NCI-H2107 (cell line): Measurements from ENCODE around the gene TRIO.

Experiments used
- DNase-seq: peaks from one replicate; lab custom pipeline; 2025; lab: John Stamatoyannopoulos, UW

TRIO gene

GRCh38 chr5:14395411-14395810 lies 252.3 kb downstream of the TRIO start:
- no peak for DNase-seq

DNA sequence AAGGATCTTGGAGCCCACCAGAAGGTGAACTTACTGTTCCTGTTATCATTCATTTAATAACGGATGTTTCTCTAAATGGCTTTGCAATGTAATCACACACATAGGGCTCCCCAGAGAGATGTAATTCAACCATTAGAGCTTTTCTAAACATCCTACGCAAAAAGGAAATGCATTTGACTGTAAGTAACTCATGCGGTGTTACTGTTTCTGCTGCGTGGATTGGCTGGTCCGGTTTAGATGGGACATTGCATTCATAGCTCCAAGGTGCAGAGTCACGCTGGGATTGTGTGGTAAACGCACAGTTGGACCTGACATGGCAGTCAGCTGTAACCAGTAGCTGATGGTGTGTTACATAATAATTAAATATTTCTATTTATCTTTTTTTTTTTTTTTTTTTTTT lies 252.9 kb downstream of the TRIO start:
- no peak for DNase-seq

DNA sequence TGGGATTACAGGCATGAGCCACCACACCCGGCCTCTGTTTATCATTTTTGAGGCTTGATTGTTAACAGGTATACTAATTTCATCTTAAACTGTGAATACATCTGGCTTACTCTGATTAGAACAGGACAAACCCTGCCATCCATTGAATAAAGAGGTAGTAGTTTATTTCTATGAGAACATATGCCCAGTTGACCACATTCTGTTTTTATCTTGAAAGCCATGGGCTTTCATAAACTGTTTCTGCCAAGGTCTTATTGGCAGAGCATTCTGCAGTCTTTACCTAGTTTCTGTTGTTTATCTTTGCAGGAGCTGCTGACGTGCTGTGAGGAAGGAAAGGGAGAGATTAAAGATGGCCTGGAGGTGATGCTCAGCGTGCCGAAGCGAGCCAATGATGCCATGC lies 253.6 kb downstream of the TRIO start:
- no peak for DNase-seq

DNA sequence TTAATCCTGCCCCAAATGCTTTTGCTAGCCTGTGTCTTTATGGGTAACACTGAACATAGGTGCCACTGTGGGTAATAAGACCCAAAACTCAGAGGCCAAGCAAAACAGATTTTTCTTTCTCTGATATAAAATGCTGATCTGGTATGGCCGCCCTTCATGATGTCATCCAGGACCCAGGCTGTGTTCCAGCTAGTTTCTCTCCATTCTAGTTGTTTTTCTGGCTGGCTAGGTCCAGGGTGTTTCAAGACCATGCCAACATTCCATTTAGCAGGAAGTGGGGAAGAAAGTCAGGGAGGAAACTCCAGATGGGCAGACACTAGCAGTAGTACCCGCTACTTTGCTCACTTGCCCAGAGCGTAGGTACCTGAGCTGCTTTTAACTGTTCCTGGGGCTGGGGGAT lies 254.6 kb downstream of the TRIO start:
- no peak for DNase-seq

DNA sequence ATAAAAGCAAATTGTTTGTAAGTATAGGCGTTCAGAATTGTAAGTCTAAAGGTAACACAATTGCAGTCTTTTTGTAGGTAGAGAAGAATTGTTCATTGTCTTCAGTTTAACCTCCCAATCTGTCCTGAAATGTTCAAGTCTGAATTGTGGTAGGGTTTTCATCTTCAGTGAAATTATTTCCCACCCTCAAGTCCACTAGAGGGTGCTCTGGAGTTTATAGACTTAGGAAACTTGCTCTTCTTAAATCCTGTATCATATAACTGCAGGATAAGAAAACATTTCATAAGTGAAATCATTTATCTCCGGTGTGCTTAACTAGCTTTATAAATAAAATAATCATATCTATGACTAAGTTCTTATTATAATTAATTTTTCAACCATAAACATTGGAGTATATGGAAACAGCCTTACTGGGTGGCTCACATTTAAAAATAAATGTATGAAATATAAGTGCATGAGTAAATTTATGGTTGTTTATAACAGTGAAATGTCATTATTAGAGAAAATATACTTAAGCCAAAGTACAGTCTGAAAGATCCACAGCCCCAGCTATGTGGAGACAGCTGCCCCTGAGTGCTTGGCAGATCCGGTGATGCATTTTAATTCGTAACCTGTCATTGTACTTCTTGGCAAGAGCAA lies 256.0 kb downstream of the TRIO start:
- no peak for DNase-seq

DNA sequence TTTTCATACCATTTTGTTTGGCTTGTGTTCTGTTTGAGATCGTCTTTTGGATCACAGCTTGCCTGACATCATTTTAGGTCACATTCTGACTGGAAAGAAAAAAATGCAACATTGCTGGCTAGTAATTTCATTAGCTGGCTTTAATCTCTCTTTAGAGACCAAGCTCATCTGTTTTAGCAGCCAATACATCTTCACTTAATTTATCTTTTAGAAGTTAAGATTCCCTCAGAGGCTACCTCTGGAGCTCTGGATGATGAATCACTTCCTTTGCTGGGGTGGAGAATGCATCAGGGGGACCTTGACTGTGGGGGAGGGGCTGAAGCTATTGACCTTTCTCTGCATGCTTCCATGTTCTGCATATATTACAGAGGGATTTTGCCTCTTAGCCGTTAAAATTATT lies 256.9 kb downstream of the TRIO start:
- no peak for DNase-seq

GRCh38 chr5:14400611-14401010 lies 257.5 kb downstream of the TRIO start:
- no peak for DNase-seq

DNA sequence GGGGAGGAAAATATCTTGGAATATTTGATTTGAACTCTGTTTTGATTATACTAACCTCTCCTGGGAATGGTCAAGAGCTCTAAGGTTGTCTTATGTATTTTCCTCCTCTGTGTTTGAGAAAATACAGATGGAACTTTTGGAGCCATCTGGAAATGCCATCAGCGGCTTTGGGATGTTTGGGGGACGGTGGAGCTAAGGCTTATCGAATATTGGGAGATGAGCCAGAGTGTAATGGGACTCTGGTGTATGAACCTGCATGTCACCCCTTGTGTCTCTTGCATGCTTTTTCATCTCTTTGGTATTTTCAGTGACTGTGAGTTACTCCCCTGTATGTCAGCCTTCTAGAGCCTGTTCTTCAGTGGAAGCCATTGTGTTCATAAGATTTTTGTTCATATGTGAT lies 258.5 kb downstream of the TRIO start:
- DNase-seq = no peak

GRCh38 chr5:14402424-14402823 lies 259.3 kb downstream of the TRIO start:
- DNase-seq = no peak

DNA sequence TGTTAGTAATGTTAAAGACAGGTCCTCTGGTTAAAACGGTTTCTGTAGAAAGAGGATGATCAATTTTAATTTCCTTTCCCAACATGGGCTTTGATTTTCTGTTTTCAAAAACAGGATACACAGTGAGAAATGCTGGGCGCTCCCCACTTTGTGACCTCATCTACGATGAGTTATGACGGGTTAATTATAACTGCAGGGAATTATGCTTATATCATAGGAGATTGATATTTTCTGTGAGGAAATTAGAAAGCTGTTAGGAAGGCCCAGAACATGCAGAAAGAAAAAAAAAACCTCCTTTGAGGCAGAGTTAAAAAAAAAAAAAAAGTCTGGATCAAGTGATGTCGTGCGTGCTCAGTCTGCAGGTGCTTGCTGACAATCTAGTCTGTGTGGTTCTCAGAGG lies 261.6 kb downstream of the TRIO start:
- no peak for DNase-seq

DNA sequence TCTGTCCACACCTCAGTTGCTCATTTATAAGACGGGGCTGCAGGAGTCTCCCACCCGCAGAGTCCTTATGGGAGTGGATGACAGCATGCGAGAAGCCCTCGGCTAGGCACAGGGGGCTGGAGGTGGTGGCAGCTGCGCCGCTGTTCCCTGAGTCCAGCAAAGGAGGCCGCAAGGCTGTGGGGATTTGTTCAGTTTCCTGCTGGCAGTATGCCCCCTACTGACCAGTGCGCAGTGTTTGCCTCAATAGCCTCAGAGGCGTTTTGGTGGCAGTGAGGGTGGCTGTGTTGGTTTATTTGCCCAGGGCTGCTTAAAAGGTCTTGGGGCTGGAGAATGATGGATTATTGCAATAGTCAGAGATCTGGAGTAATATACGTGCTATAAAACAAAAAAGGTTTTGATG lies 262.1 kb downstream of the TRIO start:
- no peak for DNase-seq

- no peak for DNase-seq
Observed at GRCh38 chr5:14405706-14406553, 262.8 kb downstream of the TRIO start.

GRCh38 chr5:14406554-14406849 lies 263.4 kb downstream of the TRIO start:
- no peak for DNase-seq

DNA sequence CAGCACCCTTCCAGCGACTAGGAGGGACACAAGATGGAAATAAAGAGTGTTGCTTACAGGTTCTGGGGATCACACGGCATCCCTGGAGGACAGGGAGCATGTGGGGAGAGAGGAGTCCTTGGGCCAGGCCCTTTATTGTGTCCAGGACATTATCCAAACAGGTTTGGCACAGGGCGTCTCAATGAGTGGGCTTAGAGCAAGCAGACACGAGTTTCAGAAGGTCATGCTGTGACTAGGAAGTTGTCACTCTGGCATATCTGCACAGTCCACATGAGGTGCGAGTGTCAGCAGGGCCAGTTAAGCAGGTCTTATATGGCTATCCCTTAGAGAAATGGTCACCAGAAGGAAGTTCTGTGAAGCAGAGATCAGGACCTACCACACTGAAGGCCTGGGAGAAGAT lies 263.9 kb downstream of the TRIO start:
- DNase-seq = no peak

DNA sequence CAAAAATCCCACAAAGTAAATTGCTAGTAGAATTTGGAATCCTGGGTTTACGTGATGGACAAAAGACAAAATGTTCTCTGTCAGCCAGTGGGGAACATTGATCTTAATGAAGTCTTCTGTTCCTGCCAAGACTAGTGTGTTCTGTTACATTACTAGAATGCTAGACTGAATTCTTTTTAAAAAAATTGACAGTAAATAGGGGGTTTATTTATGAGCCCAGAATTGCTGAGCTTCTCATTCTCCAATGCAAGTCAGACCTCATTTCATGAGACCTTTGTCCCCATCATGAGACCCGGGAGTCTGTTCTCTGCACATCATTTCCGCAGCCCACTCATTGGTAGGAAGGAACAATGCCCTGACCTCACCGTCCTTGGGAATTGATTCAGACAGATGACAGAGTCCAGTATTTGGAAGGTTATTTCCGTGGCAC lies 264.6 kb downstream of the TRIO start:
- no peak for DNase-seq

DNA sequence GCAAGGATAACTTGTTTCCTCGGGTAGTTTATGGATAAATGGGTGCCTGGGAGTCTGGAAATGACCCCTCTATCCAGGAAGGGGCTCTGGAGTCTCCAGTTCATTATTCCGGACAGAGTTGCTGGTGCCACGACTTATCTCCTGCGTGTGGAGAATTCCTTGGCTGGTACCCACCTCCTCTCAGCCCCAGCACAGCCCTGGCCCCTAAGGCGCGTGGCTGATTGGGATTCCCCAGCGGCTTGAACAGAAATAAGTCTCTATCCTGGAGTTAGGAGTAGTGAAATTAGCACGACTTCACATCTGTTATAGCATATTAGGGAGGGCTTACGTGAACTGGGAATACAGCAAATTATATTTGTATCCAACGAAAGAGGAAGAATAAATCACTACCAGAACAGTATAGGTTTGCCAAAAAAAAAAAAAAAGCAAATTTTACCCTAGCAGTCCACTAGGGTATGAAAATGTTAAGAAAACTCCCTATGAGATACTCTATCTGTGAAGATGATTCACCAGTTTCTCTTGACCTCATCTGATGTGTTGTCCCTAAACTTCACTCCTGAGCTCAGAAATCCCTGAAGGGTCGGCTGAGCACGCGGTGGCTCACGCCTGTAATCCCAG lies 265.9 kb downstream of the TRIO start:
- DNase-seq = no peak

- DNase-seq = no peak
Observed at GRCh38 chr5:14410068-14410393, 266.9 kb downstream of the TRIO start.

- no peak for DNase-seq
Observed at GRCh38 chr5:14410394-14411201, 267.5 kb downstream of the TRIO start.

GRCh38 chr5:14411216-14411615 lies 268.1 kb downstream of the TRIO start:
- no peak for DNase-seq

DNA sequence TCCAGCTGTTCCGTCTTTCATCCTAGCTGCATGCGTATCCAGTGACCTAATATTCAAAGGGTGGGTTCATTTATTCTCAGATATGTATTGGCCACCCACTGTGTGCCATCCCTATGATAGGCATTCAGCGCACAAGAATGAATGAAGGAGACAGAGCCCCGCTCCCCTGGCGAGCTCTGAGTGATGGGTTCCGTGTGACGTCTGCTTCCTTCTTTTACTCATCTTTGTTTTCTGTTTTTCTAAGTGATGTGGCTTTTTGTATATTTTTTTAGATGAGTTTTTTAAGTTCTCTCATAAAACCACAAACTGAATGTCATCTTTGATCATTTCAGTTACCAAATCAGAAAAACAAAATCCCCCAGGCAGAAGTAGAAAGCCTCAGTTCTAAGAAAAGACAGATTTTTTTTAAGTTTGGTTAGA lies 270.2 kb downstream of the TRIO start:
- no peak for DNase-seq

- DNase-seq = no peak
Observed at GRCh38 chr5:14414007-14414406, 270.9 kb downstream of the TRIO start.

DNA sequence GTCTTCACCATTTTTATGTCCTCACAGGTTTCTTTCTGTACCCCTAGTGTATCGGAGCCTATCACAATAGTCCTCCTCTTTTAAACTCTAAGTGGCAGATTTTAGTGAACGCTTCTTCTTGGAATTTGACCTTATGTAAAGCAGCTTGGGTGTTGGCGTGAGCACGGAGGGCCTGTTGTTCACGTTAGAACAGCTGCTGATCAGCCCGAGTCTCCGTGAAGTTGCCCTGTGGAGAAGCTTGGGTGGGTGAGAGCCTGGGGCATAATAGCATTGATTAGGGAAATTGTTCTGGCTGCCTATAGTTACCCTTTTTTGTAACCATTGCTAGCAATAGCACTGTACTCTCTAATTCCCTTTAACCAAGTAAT lies 271.5 kb downstream of the TRIO start:
- DNase-seq = no peak
